Mesenchymal stem cell (in vitro differentiated cells and primary cell): ENCODE data around the gene RALGPS2.
"Not testable (repeated sequence)": the region's sequence is repeated elsewhere in the genome, so short reads cannot be mapped to it uniquely, and the experiment has no call there.

Experiments used
- DNase-seq: peaks from one replicate; pipeline ENCODE4 v3.0.0-alpha.2; 2013
- H2AFZ ChIP-seq: one replicate; pipeline ENCODE4 v1.6.1; 2013; ENCODE audit warnings: low read depth, mild to moderate bottlenecking, control low read depth, inconsistent platforms, low read length, moderate library complexity
- H2AK5ac ChIP-seq: 2 replicates; pipeline ENCODE4 v1.6.1; 2013; ENCODE audit warnings: low read length, moderate library complexity, mild to moderate bottlenecking, inconsistent platforms; ENCODE audit not compliant: severe bottlenecking
- H2BK120ac ChIP-seq: one replicate; pipeline ENCODE4 v1.6.1; 2013; ENCODE audit warnings: low read depth, mild to moderate bottlenecking, inconsistent platforms, low read length, moderate library complexity
- H2BK12ac ChIP-seq, 2 experiments: one replicate each; pipeline ENCODE4 v1.6.1; 2013; ENCODE audit warnings: inconsistent platforms in 2 of 2, low read length in 2 of 2, mild to moderate bottlenecking in 2 of 2, moderate library complexity in 2 of 2, control low read depth in 1 of 2
- H2BK15ac ChIP-seq: one replicate; pipeline ENCODE4 v1.6.1; 2013; ENCODE audit warnings: mild to moderate bottlenecking, low read depth, inconsistent platforms; ENCODE audit not compliant: poor library complexity, severe bottlenecking
- H2BK5ac ChIP-seq: 2 replicates; pipeline ENCODE4 v1.6.1; 2013; ENCODE audit warnings: low read depth, mild to moderate bottlenecking, low read length, control low read depth, inconsistent platforms; ENCODE audit not compliant: poor library complexity, severe bottlenecking
- H3K14ac ChIP-seq, 2 experiments: one replicate each; pipeline ENCODE4 v1.6.1; 2013; ENCODE audit warnings: inconsistent platforms in 2 of 2, low read length in 2 of 2, control low read depth in 1 of 2, mild to moderate bottlenecking in 1 of 2, moderate library complexity in 1 of 2
- H3K18ac ChIP-seq, 2 experiments: one replicate each; pipeline ENCODE4 v1.6.1; 2013; ENCODE audit warnings: inconsistent platforms in 2 of 2, low read length in 2 of 2, control low read depth in 1 of 2, low read depth in 1 of 2, mild to moderate bottlenecking in 1 of 2
- H3K23ac ChIP-seq, 2 experiments: one replicate each; pipeline ENCODE4 v1.6.1; 2013; ENCODE audit warnings: inconsistent platforms in 2 of 2, low read length in 2 of 2, mild to moderate bottlenecking in 2 of 2, moderate library complexity in 2 of 2, control low read depth in 1 of 2
- H3K27ac ChIP-seq: 2 replicates; pipeline ENCODE4 v1.5.1; 2013; ENCODE audit warnings: mild to moderate bottlenecking, moderate library complexity, low read length, control low read depth, inconsistent platforms; ENCODE audit not compliant: poor library complexity, severe bottlenecking
- H3K27me3 ChIP-seq, 2 experiments: 2 replicates each; pipeline versions ENCODE4 v1.6.1 to v1.7.0; 2013; ENCODE audit warnings: low read length in 2 of 2, mild to moderate bottlenecking in 2 of 2, moderate library complexity in 2 of 2, control low read depth in 1 of 2, inconsistent platforms in 1 of 2; ENCODE audit not compliant: control insufficient read depth in 1 of 2, insufficient read depth in 1 of 2
- H3K36me3 ChIP-seq, 2 experiments: 2 replicates each; pipeline versions ENCODE4 v1.6.1 to v1.7.0; 2013; ENCODE audit warnings: low read length in 2 of 2, control low read depth in 1 of 2, inconsistent platforms in 1 of 2, low read depth in 1 of 2, mild to moderate bottlenecking in 1 of 2; ENCODE audit not compliant: insufficient read depth in 2 of 2, control insufficient read depth in 1 of 2
- H3K4ac ChIP-seq, 2 experiments: one replicate each; pipeline ENCODE4 v1.6.1; 2013; ENCODE audit warnings: inconsistent platforms in 2 of 2, low read length in 2 of 2, mild to moderate bottlenecking in 2 of 2, moderate library complexity in 2 of 2, control low read depth in 1 of 2, low read depth in 1 of 2
- H3K4me1 ChIP-seq: 2 replicates; pipeline ENCODE4 v1.6.1; 2013; ENCODE audit warnings: low read depth, low read length, control low read depth; ENCODE audit not compliant: control insufficient read depth, insufficient read depth
- H3K4me2 ChIP-seq: 2 replicates; pipeline ENCODE4 v1.6.1; 2013; ENCODE audit warnings: low read length, mild to moderate bottlenecking, inconsistent platforms; ENCODE audit not compliant: poor library complexity, severe bottlenecking
- H3K4me3 ChIP-seq, 2 experiments: 2 replicates each; pipeline versions ENCODE4 v1.5.1 to v1.7.0; 2013; ENCODE audit warnings: low read length in 2 of 2, mild to moderate bottlenecking in 2 of 2, control low read depth in 1 of 2, low read depth in 1 of 2; ENCODE audit not compliant: insufficient read depth in 1 of 2
- H3K79me1 ChIP-seq: replicated peaks from 2 replicates; pipeline ENCODE4 v1.6.1; 2013; ENCODE audit warnings: mild to moderate bottlenecking, control low read depth, low read length, inconsistent platforms; ENCODE audit not compliant: poor library complexity, severe bottlenecking
- H3K9ac ChIP-seq: 2 replicates; pipeline ENCODE4 v1.7.0; 2013; ENCODE audit warnings: mild to moderate bottlenecking, low read length, moderate library complexity
- H3K9me3 ChIP-seq: 2 replicates; pipeline ENCODE4 v1.7.0; 2013; ENCODE audit warnings: mild to moderate bottlenecking, low read length; ENCODE audit not compliant: control insufficient read depth
- H4K8ac ChIP-seq: one replicate; pipeline ENCODE4 v1.6.1; 2013; ENCODE audit warnings: inconsistent platforms, mild to moderate bottlenecking, low read length, moderate library complexity
- H4K91ac ChIP-seq: one replicate; pipeline ENCODE4 v1.6.1; 2013; ENCODE audit warnings: mild to moderate bottlenecking, low read length, inconsistent platforms
- WGBS: methylation state at CpG from one replicate; pipeline ENCODE4 v1.1.7; 2013; ENCODE audit warnings: mixed read lengths; 5-methylcytosine and 5-hydroxymethylcytosine counted together

The RALGPS2 gene

DNA sequence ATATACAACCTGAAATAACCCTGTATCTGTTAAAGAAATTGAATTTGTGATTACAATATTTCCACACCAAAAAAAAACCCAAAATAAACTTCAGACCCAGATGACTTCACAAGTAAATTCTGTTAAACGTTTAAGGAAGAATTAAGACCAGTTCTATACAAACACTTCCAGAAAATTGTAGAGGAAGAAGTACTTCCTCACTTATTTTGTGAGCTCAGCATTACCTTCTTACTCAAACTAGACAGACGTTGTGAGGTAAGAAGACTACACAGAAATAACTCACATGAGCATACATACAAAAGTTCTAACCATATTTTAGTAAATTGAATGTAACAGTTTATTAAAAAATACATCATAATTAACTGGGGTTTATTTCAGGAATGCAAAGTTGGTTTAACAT lies 18.8 kb downstream of the RALGPS2 start:
- Histone ChIP-seq H3K4me3 (no peak overlapping the region), H3K79me1 (peaks cover 17% of the 10 kb centered on the region), H2AK5ac (no peak overlapping the region), H2BK5ac (no peak overlapping the region), H3K9me3 (no peaks in the 10 kb centered on the region), H4K91ac (no peak overlapping the region), H3K9ac (no peak overlapping the region), H2AFZ (no peak overlapping the region), H3K27ac (no peak overlapping the region), H2BK120ac (no peak overlapping the region), H2BK15ac (no peak overlapping the region), H3K27me3 (no peaks in the 10 kb centered on the region), H3K4ac (no peak overlapping the region), H4K8ac (no peak overlapping the region), H3K23ac (no peak overlapping the region), H2BK12ac (no peak overlapping the region), H3K4me1 (no peaks in the 10 kb centered on the region), H3K36me3 (peaks cover 13 to 79% of the 10 kb centered on the region in 2 experiments), H3K18ac (no peak overlapping the region), H3K14ac (no peak overlapping the region), H3K4me2 (no peak overlapping the region)
- 100% methylated on average over 1 of the region's 2 CpGs for WGBS
- DNase-seq, result no peak

GRCh38 chr1:178745260-178745659 lies 20.2 kb downstream of the RALGPS2 start:
- Histone ChIP-seq H3K36me3 (peaks cover 17 to 69% of the 10 kb centered on the region in 2 experiments), H3K4me2 (no peak overlapping the region), H3K4me1 (no peaks in the 10 kb centered on the region), H3K79me1 (peaks cover 25% of the 10 kb centered on the region), H4K8ac (no peak overlapping the region), H2BK12ac (no peak overlapping the region), H2AFZ (no peak overlapping the region), H3K4me3 (no peak overlapping the region), H3K23ac (no peak overlapping the region), H4K91ac (no peak overlapping the region), H2BK120ac (no peak overlapping the region), H2BK5ac (no peak overlapping the region), H3K9me3 (no peaks in the 10 kb centered on the region), H3K14ac (no peak overlapping the region), H2AK5ac (no peak overlapping the region), H3K9ac (no peak overlapping the region), H3K4ac (no peak overlapping the region), H3K27me3 (no peaks in the 10 kb centered on the region), H3K27ac (no peak overlapping the region), H2BK15ac (no peak overlapping the region), H3K18ac (no peak overlapping the region)
- no peak for DNase-seq
- 100% methylated on average over 1 of the region's 2 CpGs for WGBS

DNA sequence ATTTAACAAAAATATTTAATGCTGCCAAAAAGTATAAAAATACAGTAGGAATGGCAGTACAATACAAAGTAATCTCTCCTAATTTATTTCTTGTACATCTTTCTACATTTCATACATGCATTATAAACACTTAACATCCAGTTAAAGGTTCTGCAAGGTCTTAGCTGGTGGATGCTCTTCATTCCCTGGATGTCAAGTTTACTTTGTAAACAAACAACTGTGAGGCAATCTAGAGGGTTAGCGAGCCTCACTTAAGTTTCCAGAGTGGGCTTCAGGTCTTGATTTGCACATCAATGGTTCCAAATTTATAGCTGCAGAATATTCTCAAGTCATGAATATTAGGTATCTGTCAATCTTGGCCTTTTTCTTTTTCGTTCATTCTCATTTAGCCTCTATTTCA lies 21.3 kb downstream of the RALGPS2 start:
- no peak for DNase-seq
- WGBS, result 77% methylated on average over 2 of the region's 2 CpGs
- Histone ChIP-seq H3K27me3 (no peaks in the 10 kb centered on the region), H2AK5ac (no peak overlapping the region), H2BK15ac (no peak overlapping the region), H3K27ac (no peak overlapping the region), H2AFZ (no peak overlapping the region), H3K18ac (no peak overlapping the region), H3K4me3 (no peak overlapping the region), H4K91ac (no peak overlapping the region), H2BK12ac (no peak overlapping the region), H2BK120ac (no peak overlapping the region), H3K9me3 (no peaks in the 10 kb centered on the region), H3K9ac (no peak overlapping the region), H2BK5ac (no peak overlapping the region), H3K23ac (no peak overlapping the region), H3K4me2 (no peak overlapping the region), H3K4me1 (no peaks in the 10 kb centered on the region), H3K14ac (no peak overlapping the region), H4K8ac (no peak overlapping the region), H3K4ac (no peak overlapping the region), H3K79me1 (peaks cover 28% of the 10 kb centered on the region), H3K36me3 (peaks cover 17 to 66% of the 10 kb centered on the region in 2 experiments)

DNA sequence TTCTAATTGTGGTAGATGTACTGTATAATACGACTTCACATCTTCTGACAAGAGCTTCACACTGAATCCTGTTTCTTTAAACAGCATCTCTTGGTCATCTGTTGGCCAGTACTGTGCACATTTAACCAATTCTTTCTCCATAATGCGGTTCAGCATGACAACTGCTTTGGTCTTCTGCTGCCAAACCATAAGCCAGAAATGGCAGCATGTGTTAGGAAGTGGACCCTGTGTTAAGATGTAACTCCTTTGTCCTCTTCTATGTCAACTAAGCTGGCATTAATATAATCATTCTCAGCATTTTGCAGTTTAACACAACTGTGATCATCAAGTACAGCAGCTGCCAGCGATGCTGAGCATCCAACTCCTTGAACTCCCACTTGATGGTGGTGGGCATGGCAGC lies 22.3 kb downstream of the RALGPS2 start:
- not testable (repeated sequence) for H3K23ac ChIP-seq, H3K4me3 ChIP-seq, H3K4me2 ChIP-seq, DNase-seq, H2BK12ac ChIP-seq, H4K91ac ChIP-seq, H3K9ac ChIP-seq, H2BK120ac ChIP-seq, H3K27ac ChIP-seq, H3K14ac ChIP-seq, H3K9me3 ChIP-seq, H2AK5ac ChIP-seq, H4K8ac ChIP-seq, H3K18ac ChIP-seq, H3K27me3 ChIP-seq, H3K4me1 ChIP-seq, H2AFZ ChIP-seq, H2BK15ac ChIP-seq, H2BK5ac ChIP-seq, H3K4ac ChIP-seq
- Histone ChIP-seq H3K36me3 (peaks cover 18 to 57% of the 10 kb centered on the region in 2 experiments), H3K79me1 (peaks cover 30% of the 10 kb centered on the region)
- WGBS, result 100% methylated on average over 2 of the region's 3 CpGs
